ENCODE measurements around the gene TTLL11.
A peak's percentile ranks its signal among the peaks of the same experiment; 100 is the strongest.

The TTLL11 gene

DNA sequence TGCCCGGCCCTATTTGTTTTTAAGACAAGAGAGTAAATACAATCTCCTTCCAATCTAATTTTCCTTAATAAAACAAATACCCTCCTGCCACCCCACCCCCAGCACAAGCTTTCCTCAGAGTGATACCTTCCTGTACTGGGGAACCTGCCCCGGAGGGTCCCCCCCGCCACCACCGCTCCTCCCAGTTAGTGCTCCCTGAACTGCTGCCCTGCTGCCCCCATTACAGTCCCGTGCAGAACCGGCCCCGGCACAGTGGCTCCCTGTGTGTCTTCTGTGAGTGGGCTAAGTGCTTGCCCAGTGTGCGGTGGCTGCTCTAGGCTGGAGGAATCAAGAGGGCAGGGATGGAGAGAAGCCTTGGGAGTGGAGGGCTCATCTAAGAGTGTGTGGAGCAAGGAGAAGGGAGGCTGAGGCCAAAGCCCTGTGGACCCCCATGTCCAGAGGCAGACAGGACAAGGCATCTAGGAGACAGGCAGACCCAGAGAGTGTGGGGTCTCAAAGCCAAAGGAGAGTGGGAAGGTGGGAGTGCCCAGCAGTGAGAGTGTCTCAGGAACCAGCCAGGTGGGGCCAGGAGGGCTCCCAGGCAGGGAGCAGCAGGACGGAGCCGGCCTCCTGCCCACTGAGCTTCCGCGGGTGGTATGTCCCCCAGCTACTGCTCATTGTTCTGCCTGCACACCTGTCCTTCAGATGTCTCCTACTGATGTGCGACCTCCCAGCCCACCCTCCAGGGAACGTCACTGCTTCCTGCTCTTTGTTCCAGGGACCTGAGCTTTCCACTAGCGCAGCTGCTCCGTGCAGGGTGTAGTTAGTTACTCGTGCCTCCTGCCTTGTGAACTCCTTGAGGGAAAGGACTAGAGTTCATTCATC, 312.7 kb downstream of the TTLL11 start:
- no peak for DNase-seq

DNA sequence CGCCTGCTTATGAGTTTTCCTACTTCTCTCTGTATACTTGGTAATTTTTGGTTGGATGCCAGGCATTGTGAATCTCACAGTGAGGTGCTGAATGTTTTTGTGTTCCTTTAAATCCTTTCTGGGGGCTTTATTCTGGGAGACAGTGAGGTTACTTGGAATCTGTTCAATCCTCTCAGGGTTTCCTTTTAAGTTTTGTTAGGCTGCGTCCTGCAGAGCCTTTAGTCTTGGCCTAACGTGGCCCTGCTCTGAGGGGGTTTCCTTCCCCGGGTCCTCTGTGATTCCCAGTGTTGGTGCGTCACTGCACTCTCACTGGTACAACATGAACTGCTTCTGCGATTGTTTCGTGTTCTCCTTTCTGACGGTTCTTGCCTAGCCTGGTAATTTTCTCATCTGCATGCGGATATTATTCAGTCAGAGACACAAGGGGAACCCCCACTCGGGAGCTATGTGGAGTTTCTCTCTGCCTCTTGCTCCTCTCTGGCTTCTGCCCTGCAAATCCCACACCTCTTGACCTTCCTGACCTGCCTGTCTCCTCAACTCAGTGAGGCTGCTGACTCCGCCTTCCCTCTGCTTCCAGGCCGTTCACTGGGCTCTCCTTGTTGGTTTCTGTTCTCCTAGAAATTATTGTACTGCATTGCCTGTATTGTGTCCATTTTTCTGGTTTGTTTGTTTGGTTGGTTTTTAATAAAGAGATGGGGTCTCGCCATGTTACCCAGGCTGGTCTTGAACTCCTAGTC, 313.6 kb downstream of the TTLL11 start:
- no peak for DNase-seq

DNA sequence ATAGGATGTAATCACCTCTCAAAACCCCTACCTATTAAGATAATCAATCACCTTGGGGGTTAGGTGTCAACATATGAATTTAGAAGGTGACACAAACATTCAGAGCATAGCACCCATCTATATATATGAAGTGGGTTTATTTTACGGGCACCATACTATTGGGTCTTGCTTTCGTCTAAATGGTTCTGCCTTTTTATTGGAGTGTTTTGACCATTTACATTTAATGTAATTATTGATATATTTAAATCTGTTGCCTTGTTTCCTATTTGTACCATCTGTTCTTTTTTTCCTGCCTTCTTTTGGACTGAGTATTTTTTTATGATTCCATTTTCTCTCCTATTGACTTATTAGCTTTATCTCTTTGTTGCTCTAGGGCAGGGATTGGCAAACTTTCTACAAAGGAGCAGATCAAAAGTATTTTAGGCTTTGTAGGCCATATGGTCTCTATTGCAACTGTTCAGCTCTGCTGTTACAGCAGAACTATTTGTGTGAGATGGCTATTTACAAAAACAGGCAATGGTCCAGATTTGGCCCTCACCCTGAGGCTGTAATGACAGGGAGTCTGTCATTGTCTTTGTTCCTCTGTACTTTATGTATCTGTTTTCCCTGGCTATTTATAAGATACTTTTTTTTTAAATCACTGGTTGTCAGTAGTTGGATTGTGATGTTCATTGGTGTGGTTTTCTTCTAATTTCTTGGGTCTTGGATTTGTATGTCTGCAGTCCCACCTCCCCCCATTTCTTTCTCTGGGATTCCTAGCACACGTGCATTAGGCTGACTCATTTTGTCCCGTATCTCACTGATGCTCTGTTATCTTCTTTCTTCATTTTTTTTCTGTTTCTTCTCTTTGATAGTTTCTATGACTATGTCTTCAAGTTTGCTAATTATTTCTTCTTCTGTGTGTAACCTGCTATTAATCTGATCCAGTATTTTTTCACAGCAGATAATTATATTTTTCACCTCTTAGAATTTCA, 314.6 kb downstream of the TTLL11 start:
- DNase-seq = no peak

- DNase-seq = peak; percentile 23
Measured at GRCh38 chr9:121776739-121777637, 316.1 kb downstream of the TTLL11 start.

DNA sequence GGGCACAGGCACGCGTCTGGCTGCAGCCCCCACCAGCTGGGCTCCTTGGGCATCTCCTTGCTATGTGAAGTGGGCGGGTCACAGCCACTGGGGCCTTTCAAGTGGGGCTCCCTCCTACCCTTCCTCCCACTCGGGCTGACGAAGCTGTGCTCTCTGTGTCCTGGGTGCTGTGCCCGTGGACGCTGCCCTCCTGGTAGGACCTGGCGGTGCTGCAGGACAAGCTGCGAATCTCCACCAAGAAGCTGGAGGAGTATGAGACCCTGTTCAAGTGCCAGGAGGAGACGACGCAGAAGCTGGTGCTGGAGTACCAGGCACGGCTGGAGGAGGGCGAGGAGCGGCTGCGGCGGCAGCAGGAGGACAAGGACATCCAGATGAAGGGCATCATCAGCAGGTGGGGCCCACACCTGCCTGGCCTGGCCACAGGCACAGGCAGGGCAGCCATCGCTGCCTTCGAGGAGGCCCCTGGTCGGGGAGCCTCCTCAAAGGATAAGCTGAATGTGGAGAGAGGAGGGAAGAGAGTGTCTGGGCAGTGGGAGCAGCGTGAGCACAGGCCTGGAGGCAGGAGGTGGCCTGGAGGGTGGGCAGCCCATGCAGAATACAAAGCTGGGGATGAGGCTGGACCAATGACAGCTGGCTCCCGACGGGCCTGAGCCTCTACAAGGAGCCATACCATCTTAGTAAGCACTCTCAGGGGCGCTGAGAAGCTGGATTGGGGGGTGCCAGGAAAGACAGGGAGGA, 316.9 kb downstream of the TTLL11 start:
- DNase-seq = no peak

- DNase-seq = no peak
Measured at GRCh38 chr9:121774715-121775613, 318.1 kb downstream of the TTLL11 start.

DNA sequence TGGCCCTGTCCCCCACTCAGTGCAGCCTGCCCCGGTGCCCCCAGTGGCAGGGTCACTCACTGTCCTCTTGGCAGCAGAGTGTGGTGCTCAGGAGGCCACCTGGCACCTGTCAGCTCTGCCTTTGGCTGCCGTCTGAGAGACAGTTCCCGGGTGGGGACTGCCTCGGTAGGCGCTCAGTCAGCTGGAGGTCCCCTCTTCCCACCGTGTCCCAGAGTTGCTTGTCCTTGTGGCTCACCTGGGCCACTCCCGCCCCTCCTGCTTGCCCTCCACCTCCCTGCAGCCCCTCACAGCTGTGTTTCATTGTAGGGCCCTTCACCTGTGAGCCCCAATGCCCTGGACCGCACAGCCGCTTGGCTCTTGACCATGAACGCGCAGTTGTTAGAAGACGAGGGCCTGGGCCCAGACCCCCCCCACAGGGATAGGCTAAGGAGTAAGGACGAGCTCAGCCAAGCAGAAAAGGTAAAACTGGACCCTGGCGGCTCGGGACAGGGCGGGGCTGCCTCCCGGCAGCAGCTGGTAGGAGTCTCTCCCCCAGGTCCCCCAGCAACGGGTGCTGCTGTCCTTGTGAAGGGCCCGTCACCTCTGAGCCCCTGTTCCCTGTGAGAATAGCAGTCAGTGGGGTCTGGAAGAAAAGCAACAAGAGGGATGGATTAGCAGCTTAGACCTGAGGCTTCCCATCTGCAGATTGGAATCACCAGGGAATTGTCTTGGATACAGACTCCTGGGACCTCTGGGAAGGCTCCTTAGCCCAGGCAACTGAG, 319.0 kb downstream of the TTLL11 start:
- no peak for DNase-seq

DNA sequence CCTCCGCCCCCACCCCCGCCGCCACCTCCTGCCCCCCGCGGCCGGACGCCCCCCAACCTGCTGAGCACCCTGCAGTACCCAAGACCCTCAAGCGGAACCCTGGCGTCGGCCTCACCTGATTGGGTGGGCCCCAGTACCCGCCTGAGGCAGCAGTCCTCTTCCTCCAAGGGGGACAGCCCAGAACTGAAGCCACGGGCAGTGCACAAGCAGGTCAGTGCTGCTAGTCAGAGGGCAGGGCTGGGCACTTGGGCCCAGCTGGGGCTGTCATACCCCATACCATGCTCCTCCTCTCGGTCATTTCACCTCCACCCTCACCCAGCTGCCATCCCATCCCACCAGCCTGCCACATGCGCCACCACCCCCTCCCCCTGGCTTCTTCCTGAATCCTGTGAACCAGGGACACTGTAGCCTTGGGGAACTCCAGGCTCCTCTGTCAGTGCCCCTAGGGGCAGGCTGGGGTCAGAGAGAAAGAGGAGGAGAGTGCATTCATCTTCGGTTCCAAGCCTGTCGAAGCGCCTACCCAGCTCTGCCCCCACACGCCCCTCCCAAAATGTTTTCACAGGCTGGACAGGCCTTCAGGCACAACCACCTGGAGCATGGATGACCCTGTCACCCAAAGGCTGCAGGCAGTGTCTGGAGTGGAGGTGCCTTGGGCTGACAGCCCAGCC, 319.7 kb downstream of the TTLL11 start:
- no peak for DNase-seq

- no peak for DNase-seq
Measured at GRCh38 chr9:121772600-121773285, 320.4 kb downstream of the TTLL11 start.

All from NCI-H526 treated with DMSO at 0.1 percent for 48 hours (cell line).